ENCODE data around the gene NOTCH4. TPM values are rescaled to one million over a fixed set of nuclear protein-coding genes. Genes with fewer than 3 reads are reported as not detected.
A peak's percentile ranks its signal among the peaks of the same experiment; 100 is the strongest.

The NOTCH4 gene
- total and polyA plus RNA-seq, 2 donors (not counting 3 experiments of a cell fraction or from before 2014, with no cell fraction given) = 41.7 to 114 TPM

DNA sequence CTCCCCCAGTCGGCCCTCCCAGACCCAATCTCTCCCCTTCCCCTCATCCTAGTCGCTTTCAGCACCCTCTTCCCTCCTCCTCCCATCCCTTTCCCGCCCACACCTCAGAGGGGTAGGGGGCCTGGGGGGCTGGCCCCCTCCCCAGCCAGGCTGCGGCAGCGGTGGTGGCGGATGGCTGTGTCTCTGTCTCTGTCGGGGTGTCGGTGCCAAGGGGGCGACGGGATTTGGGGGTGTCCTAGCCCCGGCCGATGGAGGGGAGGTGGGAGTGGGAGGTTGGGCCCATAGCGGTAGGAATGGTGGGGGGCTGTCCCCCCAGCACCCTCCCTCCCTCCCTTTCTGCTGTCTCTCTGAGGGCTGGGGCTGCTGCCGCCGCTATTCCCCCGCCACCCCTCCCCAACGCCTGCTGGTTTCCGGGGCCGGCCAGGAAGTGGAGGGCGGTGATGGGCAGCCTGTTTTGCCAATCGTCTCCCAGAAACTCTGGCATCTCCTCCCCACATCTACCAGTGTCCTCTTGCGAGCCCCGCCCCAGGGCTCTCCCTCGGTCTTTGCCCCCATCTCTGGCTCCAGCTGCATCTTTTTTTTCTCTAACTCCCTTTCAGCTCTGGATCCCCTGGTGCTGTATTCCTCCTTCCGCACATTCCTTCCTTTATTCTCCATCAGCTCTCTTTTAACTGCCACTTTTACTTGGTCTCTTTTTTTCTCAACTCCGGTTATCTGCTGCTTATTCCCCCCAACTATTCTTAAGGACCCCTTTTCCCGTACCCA, 48.0 kb downstream of the NOTCH4 start, which contains the start of gene AGPAT1:
TSS of gene AGPAT1 (minus strand) at position 374 of the 765 bp plus-strand sequence. CDS start 4,588 bp downstream, outside the sequence.
- no peaks in the 10 kb centered on the region for H3K9me1 ChIP-seq (replicated peaks; ENCODE audit: control insufficient read depth, extremely low read depth, insufficient read depth, low read length)
- FAIRE-seq (peak; percentile 98), DNase-seq (ENCODE audit: low read depth, low spot score) (peak; percentile 97)
- no TSS peak for BruUV-seq (replicated peaks)
- ChIA-PET POLR2A (interaction anchor here (0.6 to 1.4 kb wide), 4 partner anchors 33 to 519 kb away, joined by 3 to 8 read pairs (median 5); partner anchors contain the start of gene ATF6B), CTCF (interaction anchor here (1.0 to 2.9 kb wide), 2 partner anchors 20 to 27 kb away, joined by 4 to 15 read pairs; no protein-coding TSS in a partner anchor)
- peaks cover 0 to 10% of the 10 kb centered on the region in 2 experiments for H3K36me3 ChIP-seq (ENCODE audit: control insufficient read depth in 2 of 2, extremely low read depth in 1 of 2, insufficient read depth in 2 of 2, low read length in 2 of 2)
- peak within 1 kb of the TSS; percentile 83 for H3K27ac ChIP-seq (ENCODE audit: insufficient read depth, low read depth, low read length)
- no peaks in the 10 kb centered on the region for H3K27me3 ChIP-seq (ENCODE audit: control insufficient read depth in 2 of 2, insufficient read depth in 2 of 2, low read length in 2 of 2)
- peaks cover 30% of the 10 kb centered on the region for H3K4me1 ChIP-seq (ENCODE audit: control insufficient read depth, extremely low read depth, insufficient read depth, low read length)
- TF ChIP-seq JUN (IDR thresholded peaks at IDR 0.05; ENCODE audit: borderline replicate concordance, insufficient read depth, insufficient read length, low read depth) = no peak
- TF ChIP-seq EZH2 (IDR thresholded peaks at IDR 0.05; ENCODE audit: borderline replicate concordance, low read depth, low read length, severe bottlenecking) = no peak
- TF ChIP-seq, protein P1, sequence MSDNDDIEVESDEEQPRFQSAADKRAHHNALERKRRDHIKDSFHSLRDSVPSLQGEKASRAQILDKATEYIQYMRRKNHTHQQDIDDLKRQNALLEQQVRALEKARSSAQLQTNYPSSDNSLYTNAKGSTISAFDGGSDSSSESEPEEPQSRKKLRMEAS (IDR thresholded peaks at IDR 0.05; ENCODE audit: insufficient read depth, insufficient read length) = no peak
- peak; percentile 92 for TF ChIP-seq POLR2AphosphoS5 (IDR thresholded peaks at IDR 0.05; ENCODE audit: insufficient read depth, low read depth, low read length)
- peak; percentile 92 for TF ChIP-seq POLR2A (IDR thresholded peaks at IDR 0.05; ENCODE audit: low read depth, low read length)
- peaks cover 21% of the 10 kb centered on the region for H3K79me2 ChIP-seq (ENCODE audit: control insufficient read depth, insufficient read depth, low read length)
- intact Hi-C loops (cut with micrococcal nuclease) = loop anchor here (1.0 to 5.0 kb wide), 4 partner anchors 22 to 796 kb away; partner anchors contain the start of genes FKBPL, NELFE, PPT2 and SKIC2
- H4K20me1 ChIP-seq (replicated peaks; ENCODE audit: control insufficient read depth, extremely low read depth, insufficient read depth, low read length) = no peaks in the 10 kb centered on the region
- dilution Hi-C loops (cut with MboI; ENCODE audit: extremely low pct_ligation_motif_present, low sequenced_read_pairs) = no loop called here
- H3K9me3 ChIP-seq (replicated peaks; ENCODE audit: control insufficient read depth, insufficient read depth, low read length) = no peaks in the 10 kb centered on the region
- peak within 1 kb of the TSS; percentile 83 for H3K4me2 ChIP-seq (ENCODE audit: insufficient read depth, low read length)
- H3K4me3 ChIP-seq (replicated peaks in 1 of 3; ENCODE audit: insufficient read depth in 1 of 3, low read depth in 1 of 3, low read length in 3 of 3) = peak within 1 kb of the TSS; percentile 52 to 70 (median 67)
- H3K9ac ChIP-seq (replicated peaks; ENCODE audit: extremely low read depth, insufficient read depth, low read length) = peak within 1 kb of the TSS; percentile 86
- H2AFZ ChIP-seq (ENCODE audit: low read depth, low read length) = peak within 1 kb of the TSS; percentile 56

DNA sequence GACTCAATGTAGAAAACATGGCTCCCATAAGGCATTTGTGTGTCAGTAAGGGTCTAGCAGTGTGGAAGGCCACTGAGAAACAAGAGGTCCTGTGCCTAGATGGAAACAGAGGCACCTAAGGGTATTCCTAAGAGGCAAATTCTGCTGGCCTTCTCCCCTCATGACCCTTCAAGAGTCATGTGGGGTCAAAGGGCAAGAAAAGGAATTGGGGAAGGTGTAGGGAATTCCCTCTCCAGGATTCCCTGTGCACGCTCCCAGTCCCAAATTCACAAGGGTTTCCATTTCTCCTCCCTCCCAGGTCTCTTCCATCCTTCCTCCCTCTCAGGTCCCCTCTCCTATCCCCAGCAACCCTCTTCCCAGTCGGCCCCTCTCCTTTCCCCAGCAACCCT, 48.6 kb downstream of the NOTCH4 start:
- dilution Hi-C loops (cut with MboI; ENCODE audit: extremely low pct_ligation_motif_present, low sequenced_read_pairs) = no loop called here
- peak overlapping the region; percentile 84 for H3K9ac ChIP-seq (replicated peaks; ENCODE audit: extremely low read depth, insufficient read depth, low read length)
- H3K4me2 ChIP-seq (ENCODE audit: insufficient read depth, low read length) = peak overlapping the region; percentile 82
- DNase-seq (ENCODE audit: low read depth, low spot score) (no peak), FAIRE-seq (peak; percentile 12)
- no peaks in the 10 kb centered on the region for H3K9me3 ChIP-seq (replicated peaks; ENCODE audit: control insufficient read depth, insufficient read depth, low read length)
- BruUV-seq (replicated peaks) = no TSS peak
- H3K36me3 ChIP-seq (ENCODE audit: control insufficient read depth in 2 of 2, extremely low read depth in 1 of 2, insufficient read depth in 2 of 2, low read length in 2 of 2) = peaks cover 0 to 8% of the 10 kb centered on the region in 2 experiments
- H3K27me3 ChIP-seq (ENCODE audit: control insufficient read depth in 2 of 2, insufficient read depth in 2 of 2, low read length in 2 of 2) = no peaks in the 10 kb centered on the region
- H3K4me3 ChIP-seq (replicated peaks in 1 of 3; ENCODE audit: insufficient read depth in 1 of 3, low read depth in 1 of 3, low read length in 3 of 3) = peak overlapping the region; percentile 52 to 70 (median 62)
- CTCF ChIA-PET = no interaction called here
- intact Hi-C loops (cut with micrococcal nuclease) = loop anchor here (5.0 kb wide), 2 partner anchors 218 to 797 kb away; partner anchors contain the start of genes NELFE and SKIC2
- H3K27ac ChIP-seq (ENCODE audit: insufficient read depth, low read depth, low read length) = peak overlapping the region; percentile 47
- peaks cover 21% of the 10 kb centered on the region for H3K79me2 ChIP-seq (ENCODE audit: control insufficient read depth, insufficient read depth, low read length)
- H2AFZ ChIP-seq (ENCODE audit: low read depth, low read length) = no peak overlapping the region
- POLR2A ChIA-PET = no interaction called here
- no peaks in the 10 kb centered on the region for H4K20me1 ChIP-seq (replicated peaks; ENCODE audit: control insufficient read depth, extremely low read depth, insufficient read depth, low read length)
- peaks cover 30% of the 10 kb centered on the region for H3K4me1 ChIP-seq (ENCODE audit: control insufficient read depth, extremely low read depth, insufficient read depth, low read length)
- TF ChIP-seq JUN (IDR thresholded peaks at IDR 0.05; ENCODE audit: borderline replicate concordance, insufficient read depth, insufficient read length, low read depth) (no peak), EZH2 (IDR thresholded peaks at IDR 0.05; ENCODE audit: borderline replicate concordance, low read depth, low read length, severe bottlenecking) (no peak), POLR2AphosphoS5 (IDR thresholded peaks at IDR 0.05; ENCODE audit: insufficient read depth, low read depth, low read length) (no peak)
- TF ChIP-seq, protein P2, sequence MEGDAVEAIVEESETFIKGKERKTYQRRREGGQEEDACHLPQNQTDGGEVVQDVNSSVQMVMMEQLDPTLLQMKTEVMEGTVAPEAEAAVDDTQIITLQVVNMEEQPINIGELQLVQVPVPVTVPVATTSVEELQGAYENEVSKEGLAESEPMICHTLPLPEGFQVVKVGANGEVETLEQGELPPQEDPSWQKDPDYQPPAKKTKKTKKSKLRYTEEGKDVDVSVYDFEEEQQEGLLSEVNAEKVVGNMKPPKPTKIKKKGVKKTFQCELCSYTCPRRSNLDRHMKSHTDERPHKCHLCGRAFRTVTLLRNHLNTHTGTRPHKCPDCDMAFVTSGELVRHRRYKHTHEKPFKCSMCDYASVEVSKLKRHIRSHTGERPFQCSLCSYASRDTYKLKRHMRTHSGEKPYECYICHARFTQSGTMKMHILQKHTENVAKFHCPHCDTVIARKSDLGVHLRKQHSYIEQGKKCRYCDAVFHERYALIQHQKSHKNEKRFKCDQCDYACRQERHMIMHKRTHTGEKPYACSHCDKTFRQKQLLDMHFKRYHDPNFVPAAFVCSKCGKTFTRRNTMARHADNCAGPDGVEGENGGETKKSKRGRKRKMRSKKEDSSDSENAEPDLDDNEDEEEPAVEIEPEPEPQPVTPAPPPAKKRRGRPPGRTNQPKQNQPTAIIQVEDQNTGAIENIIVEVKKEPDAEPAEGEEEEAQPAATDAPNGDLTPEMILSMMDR (IDR thresholded peaks at IDR 0.05; ENCODE audit: extremely low read depth in 1 of 2, insufficient read depth in 1 of 2, low read depth in 1 of 2, low read length in 2 of 2) = no peak
- TF ChIP-seq, protein P1 (IDR thresholded peaks at IDR 0.05; ENCODE audit: insufficient read depth, insufficient read length) = no peak
- H3K9me1 ChIP-seq (replicated peaks; ENCODE audit: control insufficient read depth, extremely low read depth, insufficient read depth, low read length) = no peaks in the 10 kb centered on the region

Measured in endothelial cell of umbilical vein (primary cell).